ENCODE results near the gene IFNL4.

The IFNL4 gene

DNA sequence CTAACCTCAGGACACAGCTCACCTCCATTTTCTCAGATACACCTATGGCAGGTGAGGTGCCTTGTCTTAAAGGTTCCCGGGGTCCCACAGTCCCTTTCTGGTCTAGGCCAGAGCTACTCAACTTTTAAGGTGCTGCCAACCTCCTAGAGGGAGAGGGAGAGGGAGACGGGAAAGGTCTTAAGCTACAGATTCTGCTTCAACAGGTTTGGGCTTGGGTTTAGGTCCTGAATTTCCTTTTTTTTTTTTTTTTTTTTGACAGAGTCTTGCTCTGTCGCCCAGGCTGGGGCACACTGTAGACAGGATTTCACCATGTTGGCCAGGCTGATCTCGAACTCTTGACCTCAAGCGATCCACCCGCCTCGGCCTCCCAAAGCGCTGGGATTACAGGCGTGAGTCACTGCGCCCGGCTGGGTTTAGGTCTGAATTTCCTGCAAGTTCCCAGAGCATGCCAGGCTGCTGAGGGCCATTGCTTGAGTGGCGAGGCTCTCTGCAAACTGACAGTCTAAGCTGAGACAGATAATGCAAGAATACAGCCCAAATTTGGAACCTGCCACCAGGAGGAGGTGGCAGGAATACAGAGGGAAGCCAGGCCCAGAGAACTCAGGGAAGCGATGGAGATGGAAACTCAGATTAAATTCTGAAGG, 36.8 kb downstream of the IFNL4 start:
- no peak overlapping the region for H3K27ac ChIP-seq
- no peaks in the 10 kb centered on the region for H3K27me3 ChIP-seq (ENCODE audit: insufficient read depth, low read depth, severe bottlenecking)
- peaks cover 7% of the 10 kb centered on the region for H3K9me3 ChIP-seq (ENCODE audit: severe bottlenecking)
- no peak overlapping the region for H3K4me3 ChIP-seq (ENCODE audit: low read depth, low read length)
- TF ChIP-seq, protein P1, sequence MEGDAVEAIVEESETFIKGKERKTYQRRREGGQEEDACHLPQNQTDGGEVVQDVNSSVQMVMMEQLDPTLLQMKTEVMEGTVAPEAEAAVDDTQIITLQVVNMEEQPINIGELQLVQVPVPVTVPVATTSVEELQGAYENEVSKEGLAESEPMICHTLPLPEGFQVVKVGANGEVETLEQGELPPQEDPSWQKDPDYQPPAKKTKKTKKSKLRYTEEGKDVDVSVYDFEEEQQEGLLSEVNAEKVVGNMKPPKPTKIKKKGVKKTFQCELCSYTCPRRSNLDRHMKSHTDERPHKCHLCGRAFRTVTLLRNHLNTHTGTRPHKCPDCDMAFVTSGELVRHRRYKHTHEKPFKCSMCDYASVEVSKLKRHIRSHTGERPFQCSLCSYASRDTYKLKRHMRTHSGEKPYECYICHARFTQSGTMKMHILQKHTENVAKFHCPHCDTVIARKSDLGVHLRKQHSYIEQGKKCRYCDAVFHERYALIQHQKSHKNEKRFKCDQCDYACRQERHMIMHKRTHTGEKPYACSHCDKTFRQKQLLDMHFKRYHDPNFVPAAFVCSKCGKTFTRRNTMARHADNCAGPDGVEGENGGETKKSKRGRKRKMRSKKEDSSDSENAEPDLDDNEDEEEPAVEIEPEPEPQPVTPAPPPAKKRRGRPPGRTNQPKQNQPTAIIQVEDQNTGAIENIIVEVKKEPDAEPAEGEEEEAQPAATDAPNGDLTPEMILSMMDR (IDR thresholded peaks at IDR 0.05; ENCODE audit: low read depth, low read length): no peak
- no peaks in the 10 kb centered on the region for H3K36me3 ChIP-seq
- peak; percentile 22 for DNase-seq

DNA sequence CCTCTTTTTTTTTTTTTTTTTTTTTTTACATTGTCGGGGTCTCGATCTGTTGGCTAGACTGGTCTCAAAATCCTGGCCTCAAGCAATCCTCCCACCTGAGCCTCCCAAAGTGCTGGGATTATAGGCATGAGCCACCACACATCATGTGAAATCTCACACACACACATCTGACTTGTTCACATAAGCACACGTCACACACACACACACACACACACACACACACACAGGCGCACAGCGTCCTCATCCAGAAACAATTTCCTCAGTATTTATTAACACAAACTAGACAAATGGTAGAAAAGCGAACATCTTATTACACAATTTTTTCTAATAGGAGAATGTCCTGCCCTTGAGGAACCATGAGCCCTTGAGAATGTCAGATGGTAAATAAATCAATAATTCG, 39.5 kb downstream of the IFNL4 start:
- TF ChIP-seq, protein P1 (IDR thresholded peaks at IDR 0.05; ENCODE audit: low read depth, low read length): no peak
- H3K27ac ChIP-seq: no peak overlapping the region

DNA sequence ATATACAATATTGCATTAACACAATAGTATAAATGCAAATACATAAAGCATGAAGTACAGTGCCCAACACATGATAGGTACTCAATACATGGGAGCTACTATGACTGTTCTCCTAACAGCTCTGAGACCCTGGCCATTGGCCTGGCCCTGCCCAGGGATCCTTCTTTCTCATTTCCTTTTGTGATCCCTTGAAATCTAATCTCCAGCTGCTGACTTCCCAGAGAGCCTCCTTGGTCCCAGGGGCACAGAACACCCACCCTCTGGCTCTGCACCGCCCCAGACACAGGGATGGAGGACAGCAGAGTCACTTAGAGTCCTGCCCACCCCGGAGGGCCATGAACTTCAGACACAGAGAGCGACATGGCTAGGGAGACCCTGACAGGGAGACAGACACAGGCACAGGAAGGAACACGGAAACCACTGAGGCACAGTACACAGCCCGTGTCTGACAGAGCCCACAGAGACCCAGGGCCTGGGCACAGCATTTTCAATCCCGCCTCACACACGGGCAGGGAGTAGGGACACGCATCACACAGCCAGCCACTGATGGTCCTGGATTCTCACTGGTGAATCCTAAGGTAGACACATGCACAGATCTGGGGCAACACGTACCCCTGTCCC, 40.4 kb downstream of the IFNL4 start:
- Histone ChIP-seq H3K9me3 (ENCODE audit: severe bottlenecking) (no peaks in the 10 kb centered on the region), H3K27ac (no peak overlapping the region), H3K27me3 (ENCODE audit: insufficient read depth, low read depth, severe bottlenecking) (no peaks in the 10 kb centered on the region), H3K36me3 (no peaks in the 10 kb centered on the region), H3K4me3 (ENCODE audit: low read depth, low read length) (no peak overlapping the region)
- TF ChIP-seq, protein P1 (IDR thresholded peaks at IDR 0.05; ENCODE audit: low read depth, low read length): no peak
- no peak for DNase-seq

More for the DNA sequence above, 39.5 kb downstream of the IFNL4 start:
- H3K4me3 ChIP-seq (ENCODE audit: low read depth, low read length): no peak overlapping the region
- DNase-seq: no peak
- no peaks in the 10 kb centered on the region for H3K27me3 ChIP-seq (ENCODE audit: insufficient read depth, low read depth, severe bottlenecking)
- H3K36me3 ChIP-seq: no peaks in the 10 kb centered on the region
- no peaks in the 10 kb centered on the region for H3K9me3 ChIP-seq (ENCODE audit: severe bottlenecking)

DNA sequence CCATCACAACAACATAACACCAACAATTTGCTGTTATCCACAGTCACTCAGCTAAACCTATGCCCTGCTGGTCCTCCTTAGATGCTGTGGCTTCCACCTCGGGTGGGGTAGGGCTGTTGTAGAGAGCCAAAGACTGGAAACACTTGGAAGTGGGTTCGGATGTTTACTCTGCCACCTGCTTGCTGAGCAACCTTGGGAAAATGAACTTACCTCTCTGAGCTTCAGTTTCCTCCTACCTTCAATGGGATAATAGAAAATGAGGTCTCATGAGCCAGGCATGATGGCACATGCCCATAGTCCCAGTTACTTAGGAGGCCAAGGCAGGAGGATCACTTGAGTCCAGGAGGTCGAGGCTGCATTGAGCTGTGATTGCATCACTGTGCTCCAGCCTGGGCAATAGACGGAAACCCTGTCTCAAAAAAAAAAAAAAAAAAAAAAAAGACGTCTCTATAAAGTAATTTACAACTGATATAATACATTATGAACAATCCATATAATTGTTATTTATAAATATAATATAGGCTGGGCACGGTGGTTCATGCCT, 41.3 kb downstream of the IFNL4 start:
- H3K27me3 ChIP-seq (ENCODE audit: insufficient read depth, low read depth, severe bottlenecking): no peaks in the 10 kb centered on the region
- no peaks in the 10 kb centered on the region for H3K36me3 ChIP-seq
- no peak overlapping the region for H3K27ac ChIP-seq
- TF ChIP-seq, protein P1 (IDR thresholded peaks at IDR 0.05; ENCODE audit: low read depth, low read length): no peak
- DNase-seq: no peak
- H3K4me3 ChIP-seq (ENCODE audit: low read depth, low read length): no peak overlapping the region
- H3K9me3 ChIP-seq (ENCODE audit: severe bottlenecking): no peaks in the 10 kb centered on the region

DNA sequence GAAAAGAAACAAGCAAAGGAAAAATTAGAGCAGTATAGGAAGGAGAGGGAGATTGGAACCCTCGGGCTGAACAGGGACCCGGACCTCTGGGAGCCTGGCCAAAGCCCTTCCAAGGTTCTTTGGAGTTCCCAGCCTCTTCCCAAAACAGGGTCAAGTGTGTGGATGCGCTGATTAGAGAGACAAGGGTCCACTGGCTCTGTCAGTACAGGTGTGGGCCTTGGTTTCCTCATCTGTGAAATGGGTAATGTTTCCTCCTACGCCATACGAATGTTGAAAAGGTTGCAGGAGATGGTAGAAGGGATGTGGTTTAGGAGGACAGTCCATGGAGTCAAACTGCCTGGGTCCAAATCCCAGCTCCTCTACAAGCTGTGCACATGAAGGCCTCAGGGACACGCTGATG, 42.5 kb downstream of the IFNL4 start:
- Histone ChIP-seq H3K9me3 (ENCODE audit: severe bottlenecking) (no peaks in the 10 kb centered on the region), H3K27me3 (ENCODE audit: insufficient read depth, low read depth, severe bottlenecking) (no peaks in the 10 kb centered on the region), H3K4me3 (ENCODE audit: low read depth, low read length) (no peak overlapping the region), H3K36me3 (no peaks in the 10 kb centered on the region), H3K27ac (no peak overlapping the region)
- no peak for DNase-seq
- TF ChIP-seq, protein P1 (IDR thresholded peaks at IDR 0.05; ENCODE audit: low read depth, low read length): no peak
